A549 treated with dexamethasone at 1 μM for 4 hours (cell line): ENCODE data around the gene IL33. TPM values are rescaled to one million over a fixed set of nuclear protein-coding genes. Genes with fewer than 3 reads are reported as not detected.

Experiments
- total RNA-seq: library from RNA; stranded (reverse); fragments of 200-300 nt; extraction: Qiagen RNA extraction; gene quantifications from 5 replicates; pipeline ENCODE4 v1.2.3, GENCODE V29; 2022

Gene IL33
- 0.11 to 0.48 TPM (median 0.27 TPM) in 5 replicates for total RNA-seq

GRCh38 chr9:6215562-6215961 is at the start of gene IL33:
TSS of gene IL33 (plus strand) at chr9:6215807. CDS start at chr9:6241695, 25,888 bp downstream.

Other genes with a start within 250 kb of the IL33 start
- 10.4 to 13.8 TPM (median 13.0 TPM) in 5 replicates for gene RANBP6, start 200.2 kb upstream of the IL33 start, total RNA-seq
- gene TPD52L3, start 112.6 kb downstream of the IL33 start, total RNA-seq, result not detected in 5 replicates
- gene UHRF2, start 197.4 kb downstream of the IL33 start, total RNA-seq, result 20.0 to 28.2 TPM (median 27.0 TPM) in 5 replicates